Measurements from ENCODE around the gene ACP3.

DNA sequence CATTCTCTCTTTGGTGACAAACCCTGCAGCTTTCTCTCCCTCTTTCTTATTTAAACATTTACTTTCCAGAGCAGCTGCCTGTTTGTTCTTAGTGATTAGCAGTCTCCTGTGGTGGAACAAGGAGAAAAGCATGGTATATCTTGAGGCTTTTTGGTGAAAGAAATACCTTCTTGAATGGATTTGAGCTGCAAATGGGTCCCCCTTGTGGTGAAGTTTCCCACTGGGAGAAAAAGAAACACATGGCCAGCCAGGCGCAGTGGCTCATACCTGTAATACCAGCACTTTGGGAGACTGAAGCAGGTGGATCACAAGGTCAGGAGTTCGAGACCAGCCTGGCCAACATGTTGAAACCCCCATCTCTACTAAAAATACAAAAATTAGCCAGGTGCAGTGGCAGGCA is 48.3 kb upstream of the ACP3 start:
- TF ChIP-seq CTCF (IDR thresholded peaks at IDR 0.05; ENCODE audit: poor library complexity, severe bottlenecking): no peak
- no peak for TF ChIP-seq POLR2AphosphoS5 (IDR thresholded peaks at IDR 0.05)
- TF ChIP-seq TAF1 (IDR thresholded peaks at IDR 0.05; ENCODE audit: low read depth): no peak
- TF ChIP-seq EZH2 (IDR thresholded peaks at IDR 0.05; ENCODE audit: borderline replicate concordance, insufficient read depth, low read length, poor library complexity, severe bottlenecking): no peak
- no peak for TF ChIP-seq RAD21 (conservative IDR thresholded peaks at IDR 0.05)
- no peak for TF ChIP-seq REST (IDR thresholded peaks at IDR 0.05; ENCODE audit: borderline replicate concordance)
- TF ChIP-seq MXI1 (conservative IDR thresholded peaks at IDR 0.05; ENCODE audit: poor library complexity, severe bottlenecking): no peak
- TF ChIP-seq EP300 (conservative IDR thresholded peaks at IDR 0.05; ENCODE audit: poor library complexity, severe bottlenecking): no peak

Measured in neural cell (in vitro differentiated cells).